Left ventricle myocardium inferior (tissue), 1 donor: ENCODE results near the gene TRAPPC2. TPM values are rescaled to one million over a fixed set of nuclear protein-coding genes. Genes with fewer than 3 reads are reported as not detected.

Source experiments
- DNase-seq: peaks from one replicate; pipeline ENCODE4 v3.0.0-alpha.2; 2020
- H3K27ac ChIP-seq: fragments of 200-600 bp; replicated peaks from 2 replicates; pipeline ENCODE4 v1.8.0; 2021
- H3K27me3 ChIP-seq: fragments of 200-600 bp; 2 replicates; pipeline ENCODE4 v1.8.0; 2021; ENCODE audit warnings: low read depth
- H3K36me3 ChIP-seq: fragments of 200-600 bp; 2 replicates; pipeline ENCODE4 v1.8.0; 2021
- H3K4me1 ChIP-seq: fragments of 200-600 bp; 2 replicates; pipeline ENCODE4 v1.8.0; 2021
- H3K4me3 ChIP-seq: fragments of 200-600 bp; 2 replicates; pipeline ENCODE4 v1.8.0; 2021; ENCODE audit warnings: mild to moderate bottlenecking, moderate library complexity
- H3K9me3 ChIP-seq: fragments of 200-600 bp; replicated peaks from 2 replicates; pipeline ENCODE4 v1.8.0; 2021
- CTCF ChIP-seq: fragments of 200-600 bp; IDR thresholded peaks from 2 replicates; pipeline ENCODE4 v1.8.0; 2021; ENCODE audit warnings: antibody characterized with exemption, mild to moderate bottlenecking, borderline replicate concordance
- intact Hi-C: fragments of 100-400 bp; cut with micrococcal nuclease; formaldehyde crosslinking; loops from one replicate; pipeline ENCODE4 v1.11.0; 2022
- long read RNA-seq: library from polyadenylated mRNA; unstranded; transcript quantifications from one replicate; pipeline ENCODE4 v2.0.0, GENCODE V29; 2021
- total RNA-seq: library from RNA; stranded (reverse); fragmentation: NEBNext Ultra II Directional; extraction: Animal tissue kit (Norgen Biotek cat#: 25700); gene quantifications from one replicate; pipeline ENCODE4 v1.2.1, GENCODE V29; 2021
- donor health status: DM: no; HTN: yes; CAD: no; lungs with severe emphysema.

The TRAPPC2 gene
- 7.2 TPM for total RNA-seq
- long read RNA-seq, transcript TRAPPC2-201 (5 exons, 2,716 nt), result major isoform, 6 of 11 reads
- long read RNA-seq, partial matches to known transcripts, result 0 of 11 reads
- long read RNA-seq, other reads (novel, unspliced or antisense), result 5 of 11 reads

GRCh38 chrX:13734278-13735172 lies at the start of gene TRAPPC2, which contains the start of gene OFD1:
Gene TRAPPC2 (minus strand): TSS chrX:13734620. CDS start chrX:13719963, 14,657 bp downstream.
Gene OFD1 (plus strand): TSS chrX:13734748. CDS start chrX:13735072, 324 bp downstream.
- intact Hi-C loops, result no loop called here
- H3K27me3 ChIP-seq, result no peaks in the 10 kb centered on the region
- peak within 1 kb of the TSS; percentile 91 for H3K27ac ChIP-seq

GRCh38 chrX:13780868-13781427 lies 46.5 kb upstream of the TRAPPC2 start:
- no peak for DNase-seq
- no peak for TF ChIP-seq CTCF
- intact Hi-C loops, result no loop called here
- H3K4me3 ChIP-seq, result no peak overlapping the region
- peaks cover 3% of the 10 kb centered on the region for H3K36me3 ChIP-seq
- H3K4me1 ChIP-seq, result no peaks in the 10 kb centered on the region
- no peaks in the 10 kb centered on the region for H3K9me3 ChIP-seq
- no peaks in the 10 kb centered on the region for H3K27me3 ChIP-seq
- no peak overlapping the region for H3K27ac ChIP-seq

More at GRCh38 chrX:13734278-13735172, at the start of gene TRAPPC2, which contains the start of gene OFD1:
- H3K4me1 ChIP-seq, result peaks cover 46% of the 10 kb centered on the region
- TF ChIP-seq CTCF, result no peak
- no peaks in the 10 kb centered on the region for H3K9me3 ChIP-seq
- peak; percentile 86 for DNase-seq
- H3K36me3 ChIP-seq, result no peaks in the 10 kb centered on the region
- peak within 1 kb of the TSS; percentile 85 for H3K4me3 ChIP-seq

GRCh38 chrX:13778916-13779315 lies 44.5 kb upstream of the TRAPPC2 start:
- peaks cover 18% of the 10 kb centered on the region for H3K36me3 ChIP-seq
- no peaks in the 10 kb centered on the region for H3K27me3 ChIP-seq
- no peak overlapping the region for H3K4me3 ChIP-seq
- H3K4me1 ChIP-seq, result no peaks in the 10 kb centered on the region
- no peak for TF ChIP-seq CTCF
- intact Hi-C loops, result no loop called here
- no peak overlapping the region for H3K27ac ChIP-seq
- no peaks in the 10 kb centered on the region for H3K9me3 ChIP-seq
- DNase-seq, result no peak

- Histone ChIP-seq H3K4me1 (no peaks in the 10 kb centered on the region), H3K9me3 (no peaks in the 10 kb centered on the region), H3K4me3 (no peak overlapping the region), H3K27ac (no peak overlapping the region), H3K27me3 (no peaks in the 10 kb centered on the region), H3K36me3 (peaks cover 18% of the 10 kb centered on the region)
- TF ChIP-seq CTCF, result no peak
- DNase-seq, result no peak
- intact Hi-C loops, result no loop called here
Observed at GRCh38 chrX:13776387-13776786, 42.0 kb upstream of the TRAPPC2 start.

- Histone ChIP-seq H3K9me3 (no peaks in the 10 kb centered on the region), H3K27ac (no peak overlapping the region), H3K4me1 (no peaks in the 10 kb centered on the region), H3K4me3 (no peak overlapping the region), H3K27me3 (no peaks in the 10 kb centered on the region), H3K36me3 (peaks cover 18% of the 10 kb centered on the region)
- intact Hi-C loops, result no loop called here
- no peak for TF ChIP-seq CTCF
- no peak for DNase-seq
Observed at GRCh38 chrX:13775837-13776236, 41.4 kb upstream of the TRAPPC2 start.
